Measurements from ENCODE around the gene CLTB.

- peak; percentile 78 for TF ChIP-seq POLR2AphosphoS5 (IDR thresholded peaks at IDR 0.05; ENCODE audit: low read depth, low read length)
- TF ChIP-seq TAF1 (IDR thresholded peaks at IDR 0.05; ENCODE audit: borderline replicate concordance, insufficient read depth, low read length), result peak; percentile 95
- TF ChIP-seq, protein P1, sequence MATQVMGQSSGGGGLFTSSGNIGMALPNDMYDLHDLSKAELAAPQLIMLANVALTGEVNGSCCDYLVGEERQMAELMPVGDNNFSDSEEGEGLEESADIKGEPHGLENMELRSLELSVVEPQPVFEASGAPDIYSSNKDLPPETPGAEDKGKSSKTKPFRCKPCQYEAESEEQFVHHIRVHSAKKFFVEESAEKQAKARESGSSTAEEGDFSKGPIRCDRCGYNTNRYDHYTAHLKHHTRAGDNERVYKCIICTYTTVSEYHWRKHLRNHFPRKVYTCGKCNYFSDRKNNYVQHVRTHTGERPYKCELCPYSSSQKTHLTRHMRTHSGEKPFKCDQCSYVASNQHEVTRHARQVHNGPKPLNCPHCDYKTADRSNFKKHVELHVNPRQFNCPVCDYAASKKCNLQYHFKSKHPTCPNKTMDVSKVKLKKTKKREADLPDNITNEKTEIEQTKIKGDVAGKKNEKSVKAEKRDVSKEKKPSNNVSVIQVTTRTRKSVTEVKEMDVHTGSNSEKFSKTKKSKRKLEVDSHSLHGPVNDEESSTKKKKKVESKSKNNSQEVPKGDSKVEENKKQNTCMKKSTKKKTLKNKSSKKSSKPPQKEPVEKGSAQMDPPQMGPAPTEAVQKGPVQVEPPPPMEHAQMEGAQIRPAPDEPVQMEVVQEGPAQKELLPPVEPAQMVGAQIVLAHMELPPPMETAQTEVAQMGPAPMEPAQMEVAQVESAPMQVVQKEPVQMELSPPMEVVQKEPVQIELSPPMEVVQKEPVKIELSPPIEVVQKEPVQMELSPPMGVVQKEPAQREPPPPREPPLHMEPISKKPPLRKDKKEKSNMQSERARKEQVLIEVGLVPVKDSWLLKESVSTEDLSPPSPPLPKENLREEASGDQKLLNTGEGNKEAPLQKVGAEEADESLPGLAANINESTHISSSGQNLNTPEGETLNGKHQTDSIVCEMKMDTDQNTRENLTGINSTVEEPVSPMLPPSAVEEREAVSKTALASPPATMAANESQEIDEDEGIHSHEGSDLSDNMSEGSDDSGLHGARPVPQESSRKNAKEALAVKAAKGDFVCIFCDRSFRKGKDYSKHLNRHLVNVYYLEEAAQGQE (IDR thresholded peaks at IDR 0.05; ENCODE audit: insufficient read depth in 1 of 2, low read depth in 2 of 2, low read length in 2 of 2), result 0 out of 4 replicates have a peak, but pooled peaks of 1 of the 2 experiments have one; percentile 21
- TF ChIP-seq SIN3A (IDR thresholded peaks at IDR 0.05; ENCODE audit: borderline replicate concordance, insufficient read depth, low read length), result no peak
- TF ChIP-seq FOXP2 (optimal IDR thresholded peaks at IDR 0.05; ENCODE audit: borderline replicate concordance, extremely low read depth, extremely low read length, insufficient read depth), result peak; percentile 86
These were observed 31.8 kb upstream of the CLTB start, which contains the start of gene FAF2 for GRCh38 chr5:176447978-176448608.

All from PFSK-1 (cell line).